ENCODE data around the gene CYP1A2. TPM values are rescaled to one million over a fixed set of nuclear protein-coding genes. Genes with fewer than 3 reads are reported as not detected.

The CYP1A2 gene
- total and polyA plus RNA-seq, 9 of the 15 experiments (the other 6 are each of a cell fraction or from before 2014, with no cell fraction given): not detected

DNA sequence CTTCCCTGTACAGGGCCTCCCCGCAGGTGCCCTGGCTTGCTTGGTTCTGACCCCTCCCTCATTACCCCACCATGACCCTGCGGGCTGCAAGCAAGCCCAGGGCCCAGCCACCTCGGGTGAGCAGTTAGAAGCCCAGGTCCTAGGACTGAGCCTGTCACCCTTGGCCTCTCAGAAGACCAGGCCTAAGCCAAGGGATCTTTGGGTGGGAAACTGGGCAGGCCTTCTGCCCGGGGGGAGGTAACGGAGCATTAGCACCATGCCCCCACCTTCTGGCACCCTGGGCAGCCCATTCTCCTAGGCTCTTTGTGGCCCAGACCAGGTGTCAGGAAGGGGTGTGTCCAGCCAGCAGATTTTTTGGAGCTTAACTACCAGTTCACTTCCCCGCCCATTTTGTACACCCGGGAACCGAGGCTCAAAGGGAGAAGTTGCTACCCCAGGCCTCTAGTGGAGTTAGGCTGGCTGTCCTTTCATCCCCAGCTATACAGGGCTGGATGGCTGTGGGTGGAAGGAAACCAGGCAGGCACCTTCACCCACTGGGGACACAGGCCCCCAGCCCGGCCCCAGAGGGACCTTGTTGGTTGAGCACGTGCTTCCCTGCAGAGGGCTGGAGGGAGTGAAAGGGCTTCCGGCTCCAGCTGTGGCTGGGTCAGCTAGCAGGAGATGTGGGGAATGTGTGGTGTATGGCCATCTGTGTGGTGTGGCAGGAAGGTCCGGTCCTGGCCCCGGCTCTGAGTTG lies 34.6 kb downstream of the CYP1A2 start (continued):
- no peak for TF ChIP-seq CGGBP1 (CRISPR knock-in tag; IDR thresholded peaks at IDR 0.05)
- no peak for TF ChIP-seq ZNF76 (CRISPR knock-in tag; IDR thresholded peaks at IDR 0.05; ENCODE audit: borderline replicate concordance)
- TF ChIP-seq RBM17 (IDR thresholded peaks at IDR 0.05; ENCODE audit: borderline replicate concordance, low read depth, low read length): no peak
- TF ChIP-seq JUN (IDR thresholded peaks at IDR 0.05; ENCODE audit: borderline replicate concordance, low read depth, low read length): no peak
- no peak for TF ChIP-seq JUN (CRISPR knock-in tag; IDR thresholded peaks at IDR 0.05; ENCODE audit: borderline replicate concordance)
- TF ChIP-seq, protein P1, sequence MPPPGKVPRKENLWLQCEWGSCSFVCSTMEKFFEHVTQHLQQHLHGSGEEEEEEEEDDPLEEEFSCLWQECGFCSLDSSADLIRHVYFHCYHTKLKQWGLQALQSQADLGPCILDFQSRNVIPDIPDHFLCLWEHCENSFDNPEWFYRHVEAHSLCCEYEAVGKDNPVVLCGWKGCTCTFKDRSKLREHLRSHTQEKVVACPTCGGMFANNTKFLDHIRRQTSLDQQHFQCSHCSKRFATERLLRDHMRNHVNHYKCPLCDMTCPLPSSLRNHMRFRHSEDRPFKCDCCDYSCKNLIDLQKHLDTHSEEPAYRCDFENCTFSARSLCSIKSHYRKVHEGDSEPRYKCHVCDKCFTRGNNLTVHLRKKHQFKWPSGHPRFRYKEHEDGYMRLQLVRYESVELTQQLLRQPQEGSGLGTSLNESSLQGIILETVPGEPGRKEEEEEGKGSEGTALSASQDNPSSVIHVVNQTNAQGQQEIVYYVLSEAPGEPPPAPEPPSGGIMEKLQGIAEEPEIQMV (tag; conservative IDR thresholded peaks at IDR 0.05; ENCODE audit: low read depth): no peak
- 0 out of 2 replicates have a peak, but pooled peaks have one; percentile 22 for TF ChIP-seq ETV1 (tag; conservative IDR thresholded peaks at IDR 0.05; ENCODE audit: low read depth)
- TF ChIP-seq BCOR (IDR thresholded peaks at IDR 0.05): no peak
- no peak for TF ChIP-seq NCOA4 (IDR thresholded peaks at IDR 0.05; ENCODE audit: partially characterized antibody)
- 0 out of 2 replicates have a peak, but pooled peaks have one; percentile 27 for TF ChIP-seq NR2C2 (CRISPR knock-in tag; IDR thresholded peaks at IDR 0.05)
- no peak for TF ChIP-seq NR2C2 (tag; IDR thresholded peaks at IDR 0.05)
- no peak for TF ChIP-seq ZNF175 (CRISPR knock-in tag; IDR thresholded peaks at IDR 0.05; ENCODE audit: low read depth)
- TF ChIP-seq, protein P2, sequence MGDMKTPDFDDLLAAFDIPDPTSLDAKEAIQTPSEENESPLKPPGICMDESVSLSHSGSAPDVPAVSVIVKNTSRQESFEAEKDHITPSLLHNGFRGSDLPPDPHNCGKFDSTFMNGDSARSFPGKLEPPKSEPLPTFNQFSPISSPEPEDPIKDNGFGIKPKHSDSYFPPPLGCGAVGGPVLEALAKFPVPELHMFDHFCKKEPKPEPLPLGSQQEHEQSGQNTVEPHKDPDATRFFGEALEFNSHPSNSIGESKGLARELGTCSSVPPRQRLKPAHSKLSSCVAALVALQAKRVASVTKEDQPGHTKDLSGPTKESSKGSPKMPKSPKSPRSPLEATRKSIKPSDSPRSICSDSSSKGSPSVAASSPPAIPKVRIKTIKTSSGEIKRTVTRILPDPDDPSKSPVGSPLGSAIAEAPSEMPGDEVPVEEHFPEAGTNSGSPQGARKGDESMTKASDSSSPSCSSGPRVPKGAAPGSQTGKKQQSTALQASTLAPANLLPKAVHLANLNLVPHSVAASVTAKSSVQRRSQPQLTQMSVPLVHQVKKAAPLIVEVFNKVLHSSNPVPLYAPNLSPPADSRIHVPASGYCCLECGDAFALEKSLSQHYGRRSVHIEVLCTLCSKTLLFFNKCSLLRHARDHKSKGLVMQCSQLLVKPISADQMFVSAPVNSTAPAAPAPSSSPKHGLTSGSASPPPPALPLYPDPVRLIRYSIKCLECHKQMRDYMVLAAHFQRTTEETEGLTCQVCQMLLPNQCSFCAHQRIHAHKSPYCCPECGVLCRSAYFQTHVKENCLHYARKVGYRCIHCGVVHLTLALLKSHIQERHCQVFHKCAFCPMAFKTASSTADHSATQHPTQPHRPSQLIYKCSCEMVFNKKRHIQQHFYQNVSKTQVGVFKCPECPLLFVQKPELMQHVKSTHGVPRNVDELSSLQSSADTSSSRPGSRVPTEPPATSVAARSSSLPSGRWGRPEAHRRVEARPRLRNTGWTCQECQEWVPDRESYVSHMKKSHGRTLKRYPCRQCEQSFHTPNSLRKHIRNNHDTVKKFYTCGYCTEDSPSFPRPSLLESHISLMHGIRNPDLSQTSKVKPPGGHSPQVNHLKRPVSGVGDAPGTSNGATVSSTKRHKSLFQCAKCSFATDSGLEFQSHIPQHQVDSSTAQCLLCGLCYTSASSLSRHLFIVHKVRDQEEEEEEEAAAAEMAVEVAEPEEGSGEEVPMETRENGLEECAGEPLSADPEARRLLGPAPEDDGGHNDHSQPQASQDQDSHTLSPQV (IDR thresholded peaks at IDR 0.05): peak; percentile 82
- no peak for TF ChIP-seq OTX1 (CRISPR knock-in tag; IDR thresholded peaks at IDR 0.05)
- no peak for TF ChIP-seq ZNF707 (CRISPR knock-in tag; conservative IDR thresholded peaks at IDR 0.05)
- TF ChIP-seq ESRRA (IDR thresholded peaks at IDR 0.05; ENCODE audit: borderline replicate concordance, low read depth): no peak
- no peak for TF ChIP-seq ELF4 (CRISPR knock-in tag; IDR thresholded peaks at IDR 0.05)
- TF ChIP-seq MCM2 (IDR thresholded peaks at IDR 0.05; ENCODE audit: low read depth): no peak
- peak; percentile 94 for TF ChIP-seq L3MBTL2 (IDR thresholded peaks at IDR 0.05)
- no peak for TF ChIP-seq MEF2D (tag; conservative IDR thresholded peaks at IDR 0.05; ENCODE audit: low read depth)
- TF ChIP-seq SAP30 (IDR thresholded peaks at IDR 0.05; ENCODE audit: borderline replicate concordance, insufficient read depth, low read depth, low read length, poor library complexity, severe bottlenecking): peak; percentile 68

Measured in K562 (cell line).